Heart right ventricle (tissue), 16 donors: ENCODE data around the gene BICC1. TPM values are rescaled to one million over a fixed set of nuclear protein-coding genes. Genes with fewer than 3 reads are reported as not detected.

Source experiments
- ATAC-seq, 8 donors: fragments of 200-7000 bp; cut with Tn5 transposase; one replicate each; pipeline ENCODE4 v1.9.1; 2020; ENCODE audit warnings: mild to moderate bottlenecking in 8 of 8, moderate library complexity in 8 of 8, moderate number of reproducible peaks in 1 of 8
- DNase-seq, 2 donors: peaks; one replicate each; pipeline ENCODE4 v3.0.0-alpha.2; 2020
- H3K27ac ChIP-seq, 10 donors: fragments of 200-600 bp; sonication (generic) in 2 of 10; one replicate each; pipeline versions ENCODE4 v1.5.0 to v1.8.0; 2020 to 2022; ENCODE audit warnings: mild to moderate bottlenecking in 3 of 10
- H3K27me3 ChIP-seq, 7 donors: fragments of 200-600 bp; one replicate each; pipeline ENCODE4 v1.8.0; 2021 to 2022; ENCODE audit warnings: mild to moderate bottlenecking in 2 of 7
- H3K36me3 ChIP-seq, 9 donors: fragments of 200-600 bp; sonication (generic) in 1 of 9; one replicate each; pipeline versions ENCODE4 v1.5.0 to v1.8.0; 2020 to 2022; ENCODE audit warnings: mild to moderate bottlenecking in 2 of 9
- H3K4me1 ChIP-seq, 9 donors: fragments of 200-600 bp; sonication (generic) in 1 of 9; one replicate each; pipeline versions ENCODE4 v1.5.0 to v1.8.0; 2020 to 2022; ENCODE audit warnings: mild to moderate bottlenecking in 4 of 9
- H3K4me3 ChIP-seq, 10 donors: fragments of 200-600 bp; sonication (generic) in 2 of 10; one replicate each; pipeline versions ENCODE4 v1.5.0 to v1.8.0; 2020 to 2022; ENCODE audit warnings: mild to moderate bottlenecking in 7 of 10, moderate library complexity in 2 of 10
- H3K9me3 ChIP-seq, 11 donors: fragments of 200-600 bp in 10 of 11; sonication (generic) in 2 of 11; one replicate each; pipeline versions ENCODE4 v1.5.0 to v1.8.0; 2013 to 2022; ENCODE audit warnings: mild to moderate bottlenecking in 2 of 11, control low read depth in 1 of 11, moderate library complexity in 1 of 11
- CTCF ChIP-seq, 9 donors: fragments of 200-600 bp; sonication (generic) in 2 of 9; IDR thresholded peaks; one replicate each; pipeline versions ENCODE4 v1.5.0 to v1.8.0; 2021 to 2022; ENCODE audit warnings: antibody characterized with exemption in 9 of 9, mild to moderate bottlenecking in 5 of 9, moderate library complexity in 1 of 9
- WGBS, 2 donors: extraction: QIAGEN DNeasy Blood & Tissue Kit; methylation state at CpG; one replicate each; pipeline ENCODE4 v1.1.7; 2013; ENCODE audit warnings: inconsistent platforms in 1 of 2; 5-methylcytosine and 5-hydroxymethylcytosine counted together
- intact Hi-C, 10 donors: fragments of 100-400 bp; cut with DNase I; formaldehyde crosslinking; loops; one replicate each; pipeline versions ENCODE4 v1.11.1 to v1.14.2; 2022
- polyA plus RNA-seq, 2 donors: library from polyadenylated mRNA; stranded (reverse); fragments of 200-250 nt; gene quantifications; one replicate each; pipeline ENCODE4 v1.2.3, GENCODE V29; 2013
- total RNA-seq, 10 donors: library from RNA; stranded (reverse); fragmentation: NEBNext Ultra II Directional in 3 of 10; extraction: Animal tissue kit (Norgen Biotek cat#: 25700) in 3 of 10; gene quantifications; one replicate each; pipeline versions ENCODE4 v1.2.1 to v1.2.4, GENCODE V29; 2021 to 2023
- donor health status: Arrhythmogenic right ventricular cardiomyopathy.
- donor health status: ischemic (EF 13 %, LVEDD 7.1; RV severe dilation, severe dysfunction).
- donor health status: healthy with polysubstance abuse.
- donor health status: DM: no; HTN: yes; CAD: no.
- donor health status: DM: no; HTN: no; CAD: no.
- donor health status: ischemic (EF 25% LVEDD 6.9; RV normal size, moderate dysfunction).
- donor health status: ischemic (EF 25% LVEDD 5.7; RV mildly dilated, moderate dysfunction).
- donor health status: healthy.
- donor health status: DM: yes; HTN: yes; CAD: no.
- donor health status: Ischemic cardiomyopathy.
- donor health status: ischemic (EF 35%, LVEDD 5.7; RV mildly dilated, moderate dysfunction).
- donor health status: nonischemic (EF 11% LVEDD 7.7; RV severe dilation, severe dysfunction).
- donor health status: DM: yes; HTN: yes; CAD: no.
- donor health status: PGD.
- donor health status: ischemic (EF 29% LVEDD 5.4; RV normal size, mild dysfunction).
- donor health status: nonischemic (EF 23%, LVEDD 6.1; RV moderate dilation, normal function).

Gene BICC1
- total and polyA plus RNA-seq, 12 donors, result 1.6 to 9.2 (median 5.0) TPM

GRCh38 chr10:58741673-58742072 lies 229.0 kb downstream of the BICC1 start:
- Histone ChIP-seq H3K36me3 (no peaks in the 10 kb centered on the region), H3K4me1 (peaks cover 0 to 5% (median 0%) of the 10 kb centered on the region in 9 donors), H3K9me3 (no peaks in the 10 kb centered on the region), H3K4me3 (no peak overlapping the region), H3K27ac (peak overlapping the region in 1 of 10 donors; percentile 1), H3K27me3 (no peaks in the 10 kb centered on the region)
- DNase-seq (no peak), ATAC-seq (no peak)
- intact Hi-C loops, result no loop called here
- TF ChIP-seq CTCF (IDR thresholded peaks at IDR 0.05), result no peak
- 80% methylated on average over 4 of the region's 4 CpGs for WGBS, 2 donors

- H3K27me3 ChIP-seq, result no peaks in the 10 kb centered on the region
- ATAC-seq (no peak), DNase-seq (no peak)
- TF ChIP-seq CTCF (IDR thresholded peaks at IDR 0.05), result no peak
- peak overlapping the region in 1 of 10 donors; percentile 1 for H3K27ac ChIP-seq
- intact Hi-C loops, result no loop called here
- H3K4me1 ChIP-seq, result peaks cover 0 to 5% (median 0%) of the 10 kb centered on the region in 9 donors
- 85 to 92% methylated on average over 1 of the region's 1 CpG for WGBS, 2 donors
- no peaks in the 10 kb centered on the region for H3K36me3 ChIP-seq
- H3K4me3 ChIP-seq, result no peak overlapping the region
- H3K9me3 ChIP-seq, result no peaks in the 10 kb centered on the region
Observed at GRCh38 chr10:58742141-58742540, 229.5 kb downstream of the BICC1 start.

GRCh38 chr10:58743466-58744115 lies 230.9 kb downstream of the BICC1 start:
- no peak overlapping the region for H3K27ac ChIP-seq
- H3K9me3 ChIP-seq, result no peaks in the 10 kb centered on the region
- TF ChIP-seq CTCF (IDR thresholded peaks at IDR 0.05), result no peak
- 79 to 85% methylated on average over 3 of the region's 3 CpGs for WGBS, 2 donors
- no peaks in the 10 kb centered on the region for H3K36me3 ChIP-seq
- no peak overlapping the region for H3K4me3 ChIP-seq
- no peaks in the 10 kb centered on the region for H3K27me3 ChIP-seq
- H3K4me1 ChIP-seq, result peaks cover 0 to 5% (median 0%) of the 10 kb centered on the region in 9 donors
- intact Hi-C loops, result no loop called here
- peak in 2 of 8 donors; percentile 48 to 52 for ATAC-seq
- no peak for DNase-seq

GRCh38 chr10:58746474-58747185 lies 234.0 kb downstream of the BICC1 start:
- WGBS, 2 donors, result 65 to 71% methylated on average over 2 of the region's 2 CpGs
- H3K36me3 ChIP-seq, result no peaks in the 10 kb centered on the region
- H3K4me3 ChIP-seq, result no peak overlapping the region
- intact Hi-C loops, result no loop called here
- H3K27me3 ChIP-seq, result no peaks in the 10 kb centered on the region
- peaks cover 0 to 5% (median 0%) of the 10 kb centered on the region in 9 donors for H3K4me1 ChIP-seq
- DNase-seq, result no peak
- no peak for TF ChIP-seq CTCF (IDR thresholded peaks at IDR 0.05)
- H3K27ac ChIP-seq, result no peak overlapping the region
- no peaks in the 10 kb centered on the region for H3K9me3 ChIP-seq
- no peak for ATAC-seq
